Liver (tissue), 9 donors: ENCODE measurements around the gene PDGFD. TPM values are rescaled to one million over a fixed set of nuclear protein-coding genes. Genes with fewer than 3 reads are reported as not detected.

Source experiments
- DNase-seq: peaks from one replicate; pipeline ENCODE4 v3.0.0-alpha.2; 2017; ENCODE audit warnings: low spot score
- H3K27ac ChIP-seq, 2 donors: one replicate each; pipeline ENCODE4 v1.7.0; 2013; ENCODE audit warnings: inconsistent platforms in 2 of 2, low read length in 2 of 2, control low read depth in 1 of 2, low read depth in 1 of 2, mild to moderate bottlenecking in 1 of 2
- H3K27me3 ChIP-seq, 4 donors: one replicate each; pipeline versions ENCODE4 v1.6.1 to v1.7.0; 2013; ENCODE audit warnings: low read length in 3 of 4, inconsistent platforms in 1 of 4, mild to moderate bottlenecking in 1 of 4, moderate library complexity in 1 of 4; ENCODE audit not compliant: control insufficient read depth in 4 of 4, insufficient read depth in 4 of 4
- H3K36me3 ChIP-seq, 4 donors: one replicate each; pipeline versions ENCODE4 v1.6.1 to v1.7.0; 2013; ENCODE audit warnings: low read length in 3 of 4, mild to moderate bottlenecking in 3 of 4, low read depth in 1 of 4, moderate library complexity in 1 of 4; ENCODE audit not compliant: control insufficient read depth in 4 of 4, insufficient read depth in 3 of 4
- H3K4me1 ChIP-seq, 4 donors: one replicate each; pipeline versions ENCODE4 v1.6.1 to v1.7.0; 2013; ENCODE audit warnings: low read length in 3 of 4, mild to moderate bottlenecking in 3 of 4, moderate library complexity in 1 of 4; ENCODE audit not compliant: control insufficient read depth in 4 of 4, insufficient read depth in 4 of 4
- H3K4me3 ChIP-seq, 3 donors: one replicate each; pipeline versions ENCODE4 v1.6.1 to v1.7.0; 2013; ENCODE audit warnings: low read length in 3 of 3, control low read depth in 1 of 3, low read depth in 1 of 3, mild to moderate bottlenecking in 1 of 3
- H3K9ac ChIP-seq, 2 donors: one replicate each; pipeline ENCODE4 v1.7.0; 2013; ENCODE audit warnings: low read length in 2 of 2, mild to moderate bottlenecking in 2 of 2, moderate library complexity in 2 of 2, control low read depth in 1 of 2, low read depth in 1 of 2
- H3K9me3 ChIP-seq, 4 donors: one replicate each; pipeline versions ENCODE4 v1.6.1 to v1.7.0; 2013; ENCODE audit warnings: low read length in 3 of 4; ENCODE audit not compliant: control insufficient read depth in 4 of 4
- EGR1 ChIP-seq, 2 donors: IDR thresholded peaks; 2 replicates each; pipeline ENCODE4 v1.6.1; 2016 to 2018; ENCODE audit warnings: antibody characterized with exemption in 2 of 2, low read depth in 2 of 2
- FOXA1 ChIP-seq: IDR thresholded peaks from 2 replicates; pipeline ENCODE4 v1.6.1; 2016; ENCODE audit warnings: antibody characterized with exemption
- FOXA2 ChIP-seq: IDR thresholded peaks from 2 replicates; pipeline ENCODE4 v1.6.1; 2016; ENCODE audit warnings: antibody characterized with exemption
- GABPA ChIP-seq, 2 donors: IDR thresholded peaks in 1 of 2; conservative IDR thresholded peaks in 1 of 2; 2 replicates each; pipeline ENCODE4 v1.6.1; 2016; ENCODE audit warnings: antibody characterized with exemption in 2 of 2, mild to moderate bottlenecking in 1 of 2, moderate library complexity in 1 of 2
- HNF4A ChIP-seq, 2 donors: conservative IDR thresholded peaks; 2 replicates each; pipeline ENCODE4 v1.6.1; 2016; ENCODE audit warnings: antibody characterized with exemption in 2 of 2, mild to moderate bottlenecking in 2 of 2
- HNF4G ChIP-seq: IDR thresholded peaks from 2 replicates; pipeline ENCODE4 v1.6.1; 2016; ENCODE audit warnings: antibody characterized with exemption
- JUND ChIP-seq, 2 donors: IDR thresholded peaks; 2 replicates each; pipeline ENCODE4 v1.6.1; 2016; ENCODE audit warnings: antibody characterized with exemption in 2 of 2
- NR2F2 ChIP-seq: IDR thresholded peaks from 2 replicates; pipeline ENCODE4 v1.6.1; 2016; ENCODE audit warnings: antibody characterized with exemption
- RAD21 ChIP-seq, 2 donors: IDR thresholded peaks; 2 replicates each; pipeline ENCODE4 v1.6.1; 2016; ENCODE audit warnings: antibody characterized with exemption in 2 of 2, mild to moderate bottlenecking in 2 of 2
- SP1 ChIP-seq: IDR thresholded peaks from 2 replicates; pipeline ENCODE4 v1.6.1; 2018; ENCODE audit warnings: antibody characterized with exemption, mild to moderate bottlenecking
- WGBS: extraction: QIAGEN DNeasy Blood & Tissue Kit; methylation state at CpG from one replicate; pipeline ENCODE4 v1.1.7; 2013; 5-methylcytosine and 5-hydroxymethylcytosine counted together
- polyA plus RNA-seq, 2 donors: library from polyadenylated mRNA; stranded (reverse) in 1 of 2; unstranded in 1 of 2; fragments of 200-250 nt in 1 of 2; fragments of >200 nt in 1 of 2; fragmentation: Nextera tagmentation in 1 of 2; extraction: Ambion mirVana in 1 of 2; gene quantifications; one replicate each; pipeline versions ENCODE4 v1.2.1 to v1.2.3, GENCODE V29; 2013 to 2015
- total RNA-seq, 2 donors: library from RNA; depleted of rRNA; stranded (reverse); fragments of >200 nt; gene quantifications; one replicate each; pipeline ENCODE4 v1.2.3, GENCODE V29; 2014
- TF ChIP-seq, protein P1 (sequence below): IDR thresholded peaks from 2 replicates; pipeline ENCODE4 v1.6.1; 2016; ENCODE audit warnings: antibody characterized with exemption, mild to moderate bottlenecking
- TF ChIP-seq, protein P2 (sequence below): IDR thresholded peaks from 2 replicates; pipeline ENCODE4 v1.6.1; 2016; ENCODE audit warnings: antibody characterized with exemption
- TF ChIP-seq, protein P3 (sequence below): IDR thresholded peaks from 2 replicates; pipeline ENCODE4 v1.6.1; 2016; ENCODE audit warnings: antibody characterized with exemption
- TF ChIP-seq, protein P4 (sequence below): fragments of 150-350 bp; IDR thresholded peaks from 2 replicates; pipeline ENCODE4 v1.5.1; 2017; ENCODE audit warnings: improper control_type of control experiment, low read depth, low read length; ENCODE audit not compliant: missing input control
- donor health status: healthy.
- donor health status: healthy.
- donor health status: healthy.
- donor health status: healthy.
- donor health status: healthy.

PDGFD gene
- total and polyA plus RNA-seq, 4 donors = 1.0 to 3.3 (median 2.1) TPM

DNA sequence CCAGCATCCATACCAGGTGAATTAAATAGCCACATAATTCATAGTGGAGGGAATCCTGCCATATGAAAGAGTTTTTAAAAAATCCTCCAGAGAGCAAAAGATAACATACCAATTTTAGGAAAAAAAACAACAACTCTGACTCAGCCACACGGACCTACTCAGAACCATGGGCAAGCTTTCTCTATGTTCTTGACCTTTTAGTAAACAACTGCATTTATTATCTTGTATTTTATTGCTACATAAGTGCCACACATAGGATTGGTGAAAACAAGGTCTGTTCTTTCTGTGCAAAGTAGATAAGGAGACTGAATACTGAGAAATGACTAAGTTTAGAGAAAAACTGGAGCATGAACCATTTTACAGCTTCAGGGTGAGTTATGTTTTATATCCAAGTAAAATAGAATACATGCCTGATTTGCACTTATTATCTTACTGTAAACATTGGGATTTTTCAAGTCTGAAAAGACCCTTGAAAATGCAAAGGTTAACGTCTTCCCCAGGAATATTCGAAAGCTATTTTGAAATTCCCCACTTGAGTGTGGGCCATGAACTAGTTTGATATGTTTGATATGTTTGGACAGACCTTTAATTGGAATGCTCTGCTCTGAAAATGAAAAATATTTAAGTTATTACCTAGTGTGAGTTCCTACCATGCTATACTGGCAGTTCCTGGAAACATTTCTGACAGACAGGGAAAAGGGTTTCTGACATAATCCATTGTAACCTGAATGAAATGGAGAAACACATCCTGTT, 217.0 kb downstream of the PDGFD start:
- no peaks in the 10 kb centered on the region for H3K4me1 ChIP-seq
- no peaks in the 10 kb centered on the region for H3K36me3 ChIP-seq
- no peaks in the 10 kb centered on the region for H3K9me3 ChIP-seq
- TF ChIP-seq, protein P1, sequence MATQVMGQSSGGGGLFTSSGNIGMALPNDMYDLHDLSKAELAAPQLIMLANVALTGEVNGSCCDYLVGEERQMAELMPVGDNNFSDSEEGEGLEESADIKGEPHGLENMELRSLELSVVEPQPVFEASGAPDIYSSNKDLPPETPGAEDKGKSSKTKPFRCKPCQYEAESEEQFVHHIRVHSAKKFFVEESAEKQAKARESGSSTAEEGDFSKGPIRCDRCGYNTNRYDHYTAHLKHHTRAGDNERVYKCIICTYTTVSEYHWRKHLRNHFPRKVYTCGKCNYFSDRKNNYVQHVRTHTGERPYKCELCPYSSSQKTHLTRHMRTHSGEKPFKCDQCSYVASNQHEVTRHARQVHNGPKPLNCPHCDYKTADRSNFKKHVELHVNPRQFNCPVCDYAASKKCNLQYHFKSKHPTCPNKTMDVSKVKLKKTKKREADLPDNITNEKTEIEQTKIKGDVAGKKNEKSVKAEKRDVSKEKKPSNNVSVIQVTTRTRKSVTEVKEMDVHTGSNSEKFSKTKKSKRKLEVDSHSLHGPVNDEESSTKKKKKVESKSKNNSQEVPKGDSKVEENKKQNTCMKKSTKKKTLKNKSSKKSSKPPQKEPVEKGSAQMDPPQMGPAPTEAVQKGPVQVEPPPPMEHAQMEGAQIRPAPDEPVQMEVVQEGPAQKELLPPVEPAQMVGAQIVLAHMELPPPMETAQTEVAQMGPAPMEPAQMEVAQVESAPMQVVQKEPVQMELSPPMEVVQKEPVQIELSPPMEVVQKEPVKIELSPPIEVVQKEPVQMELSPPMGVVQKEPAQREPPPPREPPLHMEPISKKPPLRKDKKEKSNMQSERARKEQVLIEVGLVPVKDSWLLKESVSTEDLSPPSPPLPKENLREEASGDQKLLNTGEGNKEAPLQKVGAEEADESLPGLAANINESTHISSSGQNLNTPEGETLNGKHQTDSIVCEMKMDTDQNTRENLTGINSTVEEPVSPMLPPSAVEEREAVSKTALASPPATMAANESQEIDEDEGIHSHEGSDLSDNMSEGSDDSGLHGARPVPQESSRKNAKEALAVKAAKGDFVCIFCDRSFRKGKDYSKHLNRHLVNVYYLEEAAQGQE = no peak
- TF ChIP-seq EGR1 (IDR thresholded peaks at IDR 0.05; ENCODE audit: low read depth in 2 of 2) (no peak), RAD21 (IDR thresholded peaks at IDR 0.05) (no peak), SP1 (no peak), FOXA2 (no peak), JUND (IDR thresholded peaks at IDR 0.05) (no peak), NR2F2 (no peak), GABPA (IDR thresholded peaks at IDR 0.05 in 1 of 2, conservative IDR thresholded peaks at IDR 0.05 in 1 of 2) (no peak)
- TF ChIP-seq, protein P2, sequence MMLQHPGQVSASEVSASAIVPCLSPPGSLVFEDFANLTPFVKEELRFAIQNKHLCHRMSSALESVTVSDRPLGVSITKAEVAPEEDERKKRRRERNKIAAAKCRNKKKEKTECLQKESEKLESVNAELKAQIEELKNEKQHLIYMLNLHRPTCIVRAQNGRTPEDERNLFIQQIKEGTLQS = no peak
- no peak overlapping the region for H3K9ac ChIP-seq
- WGBS = 60% methylated on average over 3 of the region's 3 CpGs
- no peak overlapping the region for H3K27ac ChIP-seq
- H3K27me3 ChIP-seq = no peaks in the 10 kb centered on the region
- H3K4me3 ChIP-seq = no peak overlapping the region
- no peak for DNase-seq

DNA sequence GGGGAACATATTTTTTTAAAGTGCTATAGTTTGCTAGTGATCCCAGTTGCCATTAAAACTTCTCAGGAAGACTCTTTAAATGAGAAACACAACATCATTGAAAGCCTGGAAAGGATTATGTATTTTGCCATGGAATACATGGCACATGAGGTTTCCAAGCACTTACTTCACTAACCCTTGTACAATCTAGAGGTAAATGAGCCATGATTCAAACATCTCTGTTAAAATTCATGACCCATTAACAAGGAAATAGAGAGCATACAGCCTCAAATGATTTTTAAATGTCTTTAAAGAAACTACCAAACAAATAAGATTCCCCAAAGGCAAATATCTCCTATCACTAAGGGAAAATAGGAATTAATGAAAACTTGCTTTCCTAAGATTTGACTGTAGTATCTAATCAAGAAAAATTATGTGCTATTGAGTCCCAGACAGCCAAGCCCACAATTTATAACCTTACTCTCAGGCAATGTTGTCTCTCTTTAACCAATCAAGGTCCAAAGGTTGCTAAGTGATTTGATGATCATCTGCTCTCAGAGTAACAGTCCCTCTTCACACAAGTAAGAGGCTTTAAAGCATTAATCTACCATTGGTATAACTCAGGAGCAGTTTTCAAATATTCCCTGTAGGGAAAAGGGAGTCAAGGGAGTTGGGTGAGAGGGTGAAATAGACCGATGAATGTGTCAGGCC, 219.6 kb downstream of the PDGFD start:
- no peak overlapping the region for H3K9ac ChIP-seq
- H3K27me3 ChIP-seq = no peaks in the 10 kb centered on the region
- no peaks in the 10 kb centered on the region for H3K4me1 ChIP-seq
- WGBS = 92% methylated on average over 1 of the region's 1 CpG
- TF ChIP-seq, protein P1 = no peak
- TF ChIP-seq, protein P3, sequence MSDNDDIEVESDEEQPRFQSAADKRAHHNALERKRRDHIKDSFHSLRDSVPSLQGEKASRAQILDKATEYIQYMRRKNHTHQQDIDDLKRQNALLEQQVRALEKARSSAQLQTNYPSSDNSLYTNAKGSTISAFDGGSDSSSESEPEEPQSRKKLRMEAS = no peak
- TF ChIP-seq, protein P4, sequence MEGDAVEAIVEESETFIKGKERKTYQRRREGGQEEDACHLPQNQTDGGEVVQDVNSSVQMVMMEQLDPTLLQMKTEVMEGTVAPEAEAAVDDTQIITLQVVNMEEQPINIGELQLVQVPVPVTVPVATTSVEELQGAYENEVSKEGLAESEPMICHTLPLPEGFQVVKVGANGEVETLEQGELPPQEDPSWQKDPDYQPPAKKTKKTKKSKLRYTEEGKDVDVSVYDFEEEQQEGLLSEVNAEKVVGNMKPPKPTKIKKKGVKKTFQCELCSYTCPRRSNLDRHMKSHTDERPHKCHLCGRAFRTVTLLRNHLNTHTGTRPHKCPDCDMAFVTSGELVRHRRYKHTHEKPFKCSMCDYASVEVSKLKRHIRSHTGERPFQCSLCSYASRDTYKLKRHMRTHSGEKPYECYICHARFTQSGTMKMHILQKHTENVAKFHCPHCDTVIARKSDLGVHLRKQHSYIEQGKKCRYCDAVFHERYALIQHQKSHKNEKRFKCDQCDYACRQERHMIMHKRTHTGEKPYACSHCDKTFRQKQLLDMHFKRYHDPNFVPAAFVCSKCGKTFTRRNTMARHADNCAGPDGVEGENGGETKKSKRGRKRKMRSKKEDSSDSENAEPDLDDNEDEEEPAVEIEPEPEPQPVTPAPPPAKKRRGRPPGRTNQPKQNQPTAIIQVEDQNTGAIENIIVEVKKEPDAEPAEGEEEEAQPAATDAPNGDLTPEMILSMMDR = no peak
- TF ChIP-seq FOXA1 (no peak), HNF4A (conservative IDR thresholded peaks at IDR 0.05) (no peak), JUND (IDR thresholded peaks at IDR 0.05) (no peak), HNF4G (no peak), SP1 (no peak)
- H3K36me3 ChIP-seq = no peaks in the 10 kb centered on the region
- DNase-seq = no peak
- H3K9me3 ChIP-seq = no peaks in the 10 kb centered on the region
- H3K4me3 ChIP-seq = no peak overlapping the region
- no peak overlapping the region for H3K27ac ChIP-seq
